Central memory CD8-positive, alpha-beta T cell (primary cell): ENCODE results near the gene SPRTN.

Experiments used
- ATAC-seq: fragments of 150-1000 bp; cut with Tn5 transposase; replicated peaks from 2 replicates; pipeline ENCODE4 v1.10.0; 2022; ENCODE audit warnings: mild to moderate bottlenecking, moderate FRiP score, moderate number of reproducible peaks; ENCODE audit not compliant: poor library complexity, severe bottlenecking; ENCODE audit errors: extremely low read depth
- DNase-seq, 2 donors: peaks; one replicate each; pipeline ENCODE4 v3.0.0; 2021; ENCODE audit warnings: low spot score in 2 of 2
- H3K27ac Mint-ChIP-seq: one replicate; pipeline ENCODE4 v1.8.0; 2022; ENCODE audit warnings: low read depth, mild to moderate bottlenecking, moderate library complexity, mixed read lengths
- H3K27me3 Mint-ChIP-seq: one replicate; pipeline ENCODE4 v1.8.0; 2022; ENCODE audit warnings: mixed read lengths
- H3K36me3 Mint-ChIP-seq: one replicate; pipeline ENCODE4 v1.8.0; 2022; ENCODE audit warnings: mild to moderate bottlenecking, moderate library complexity, mixed read lengths; ENCODE audit not compliant: insufficient read depth
- H3K4me1 Mint-ChIP-seq: one replicate; pipeline ENCODE4 v1.8.0; 2022; ENCODE audit warnings: mixed read lengths
- H3K4me3 Mint-ChIP-seq: one replicate; pipeline ENCODE4 v1.8.0; 2022; ENCODE audit warnings: mild to moderate bottlenecking, moderate library complexity, mixed read lengths
- H3K9me3 Mint-ChIP-seq: one replicate; pipeline ENCODE4 v1.8.0; 2022; ENCODE audit warnings: mixed read lengths

SPRTN gene

DNA sequence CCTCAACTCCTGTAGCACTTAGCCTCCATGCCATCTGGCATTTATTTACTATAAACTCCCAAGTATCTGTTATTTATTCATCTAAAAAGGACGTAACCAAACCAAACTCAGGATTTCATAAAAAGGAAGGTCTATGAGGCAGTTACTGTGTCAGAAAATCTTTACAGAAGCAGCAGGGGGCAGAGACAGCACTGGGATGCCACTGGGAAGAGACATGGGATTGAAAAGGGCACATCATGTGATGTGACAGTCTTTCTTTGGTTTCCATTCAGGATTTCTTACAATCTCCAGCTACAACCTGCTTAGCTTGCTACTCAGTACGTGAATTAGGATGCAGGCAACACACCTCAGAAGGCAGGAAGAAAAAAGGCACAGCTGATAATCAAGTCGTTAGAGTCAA lies 31.2 kb downstream of the SPRTN start:
- Mint-ChIP-seq H3K36me3 (peaks cover 32% of the 10 kb centered on the region), H3K4me3 (no peak overlapping the region), H3K27me3 (no peaks in the 10 kb centered on the region)

DNA sequence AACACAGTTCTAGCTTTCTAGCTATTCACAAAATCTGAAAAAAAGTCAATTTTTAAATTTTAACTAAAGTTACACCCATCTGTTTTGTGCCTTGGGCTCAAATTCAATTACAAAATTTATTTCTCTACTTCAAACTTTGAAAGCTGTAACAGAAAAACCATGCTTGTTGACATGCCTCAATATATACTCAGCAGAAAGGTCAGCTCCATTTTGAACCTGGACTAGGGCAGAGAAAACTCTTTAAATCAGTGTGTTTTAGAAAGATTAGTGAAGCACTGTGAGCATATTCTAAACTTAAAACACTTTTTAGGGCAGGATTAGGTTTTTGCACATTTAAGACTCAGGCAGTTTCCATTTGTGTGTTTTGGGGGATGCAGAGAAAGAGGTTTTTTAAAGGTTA lies 34.4 kb downstream of the SPRTN start:
- Mint-ChIP-seq H3K36me3 (peaks cover 13% of the 10 kb centered on the region), H3K27ac (no peak overlapping the region), H3K9me3 (no peaks in the 10 kb centered on the region), H3K4me1 (peaks cover 17% of the 10 kb centered on the region), H3K4me3 (no peak overlapping the region), H3K27me3 (no peaks in the 10 kb centered on the region)
- no peak for DNase-seq
- no peak for ATAC-seq

More for the DNA sequence above, 31.2 kb downstream of the SPRTN start:
- H3K4me1 Mint-ChIP-seq, result peaks cover 10% of the 10 kb centered on the region
- H3K9me3 Mint-ChIP-seq, result no peaks in the 10 kb centered on the region
- ATAC-seq, result no peak
- no peak overlapping the region for H3K27ac Mint-ChIP-seq
- DNase-seq, result no peak

DNA sequence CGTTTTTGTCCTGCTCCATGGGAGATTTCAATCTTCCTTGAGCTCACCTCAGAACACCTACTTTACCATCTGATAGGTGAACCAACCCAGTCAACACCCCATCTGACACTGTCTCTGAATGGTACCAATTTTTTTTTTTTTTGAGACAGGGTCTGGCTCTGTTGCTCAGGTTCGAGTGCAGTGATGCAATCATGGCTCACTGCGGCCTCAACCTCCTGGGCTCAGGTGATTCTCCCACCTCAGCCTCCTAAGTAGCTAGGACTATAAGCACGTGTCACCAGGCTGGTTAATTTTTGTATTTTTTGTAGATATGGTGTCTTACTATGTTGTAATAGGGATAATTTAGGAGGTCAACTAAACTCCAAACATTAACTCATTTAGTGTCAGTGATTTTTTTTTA lies 36.3 kb downstream of the SPRTN start:
- DNase-seq (no peak), ATAC-seq (no peak)
- Mint-ChIP-seq H3K4me1 (peaks cover 35% of the 10 kb centered on the region), H3K4me3 (no peak overlapping the region), H3K9me3 (no peaks in the 10 kb centered on the region), H3K27ac (no peak overlapping the region), H3K27me3 (no peaks in the 10 kb centered on the region), H3K36me3 (peaks cover 4% of the 10 kb centered on the region)

DNA sequence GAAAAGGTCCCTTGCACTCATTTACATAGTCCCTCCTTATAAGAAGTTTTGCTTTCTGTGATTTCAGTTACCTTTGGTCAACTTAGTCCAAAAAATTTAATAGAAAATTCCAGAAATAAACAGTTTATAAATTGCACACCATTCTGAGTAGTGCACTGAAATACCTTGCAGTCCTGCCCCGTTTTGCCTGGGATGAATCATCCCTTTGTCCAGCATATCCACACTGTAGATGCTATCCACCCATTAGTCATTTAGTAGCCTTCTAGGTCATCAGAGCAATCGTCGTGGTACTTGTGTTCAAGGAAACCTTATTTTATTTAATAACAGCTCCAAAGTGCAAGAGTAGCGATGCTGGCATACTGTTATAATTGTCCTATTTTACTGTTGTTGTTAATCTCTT lies 38.0 kb downstream of the SPRTN start:
- Mint-ChIP-seq H3K9me3 (no peaks in the 10 kb centered on the region), H3K27ac (peak overlapping the region; percentile 64), H3K4me3 (no peak overlapping the region), H3K36me3 (peaks cover 2% of the 10 kb centered on the region), H3K27me3 (no peaks in the 10 kb centered on the region), H3K4me1 (peaks cover 37% of the 10 kb centered on the region)
- ATAC-seq (no peak), DNase-seq (no peak)

DNA sequence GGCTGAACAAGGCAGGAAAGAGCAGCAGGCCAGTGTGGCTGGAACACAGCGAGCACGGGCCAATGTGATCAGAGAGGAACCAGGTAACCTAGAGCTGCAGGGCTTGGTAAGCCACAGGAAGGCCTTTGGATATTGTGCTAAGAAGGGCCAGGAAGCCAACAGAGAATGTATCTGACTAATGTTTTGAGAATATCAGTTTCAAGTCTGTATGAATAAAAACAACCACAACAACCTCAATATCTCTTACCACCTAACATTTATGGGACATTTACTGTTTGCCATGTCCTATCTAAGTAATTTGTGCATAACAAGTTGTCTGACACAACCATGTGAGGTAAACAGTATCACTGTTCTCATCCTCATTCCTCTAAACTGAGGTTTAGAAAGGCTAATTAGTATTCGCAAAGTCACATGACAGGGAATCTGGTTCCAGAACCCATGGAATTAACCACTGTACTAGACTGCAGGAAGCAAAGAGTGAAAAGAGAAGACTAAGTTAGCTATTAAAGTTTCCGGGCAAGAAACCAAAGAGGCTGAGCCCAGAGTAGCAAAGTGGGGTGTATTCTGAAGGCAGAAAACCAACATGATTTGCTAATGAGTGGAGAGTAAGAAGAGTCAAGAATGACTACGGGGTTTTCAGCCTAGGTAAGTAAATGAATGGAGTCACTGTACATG lies 38.9 kb downstream of the SPRTN start:
- no peak overlapping the region for H3K4me3 Mint-ChIP-seq
- H3K36me3 Mint-ChIP-seq, result peaks cover 2% of the 10 kb centered on the region
- H3K4me1 Mint-ChIP-seq, result peaks cover 43% of the 10 kb centered on the region
- peak overlapping the region; percentile 64 for H3K27ac Mint-ChIP-seq
- H3K27me3 Mint-ChIP-seq, result no peaks in the 10 kb centered on the region
- peak; percentile 54 for ATAC-seq
- no peak for DNase-seq
- no peaks in the 10 kb centered on the region for H3K9me3 Mint-ChIP-seq

DNA sequence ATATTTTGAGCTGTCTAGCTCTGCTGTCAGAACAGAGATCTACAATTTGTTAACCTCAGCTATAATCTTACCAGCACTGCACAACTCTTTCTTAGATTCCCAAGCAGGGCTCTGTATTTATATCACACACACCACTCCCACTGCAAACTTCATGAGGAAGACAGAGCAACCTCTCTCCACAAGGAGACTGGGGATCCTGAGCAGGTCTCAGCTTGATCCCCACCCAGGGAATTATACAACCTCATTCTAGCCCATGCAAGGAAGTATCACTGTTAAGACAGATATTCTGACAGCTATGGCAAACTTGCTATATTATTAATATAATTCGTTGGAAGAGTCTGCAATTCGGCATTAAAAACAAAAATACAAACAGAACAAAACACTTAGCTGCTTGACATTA lies 43.6 kb downstream of the SPRTN start:
- DNase-seq, result no peak

DNA sequence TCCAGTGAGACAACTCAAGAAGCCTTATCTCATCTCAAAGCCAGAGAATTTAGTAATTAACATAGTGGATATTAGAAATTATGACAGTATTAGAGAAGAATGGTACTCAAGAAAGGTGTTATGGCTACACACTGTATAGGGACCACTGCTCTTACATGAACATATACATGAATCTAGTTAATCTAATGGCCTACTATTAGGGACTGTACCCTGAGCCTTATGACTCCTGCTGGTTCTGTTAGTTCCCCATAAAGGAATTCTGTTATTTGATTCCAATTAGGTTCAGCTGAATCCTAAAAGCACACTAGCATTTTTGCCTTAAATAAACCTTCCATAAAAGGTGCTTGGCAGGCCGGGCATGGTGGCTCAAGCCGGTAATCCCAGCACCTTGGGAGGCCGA lies 44.3 kb downstream of the SPRTN start:
- Mint-ChIP-seq H3K27ac (no peak overlapping the region), H3K4me3 (no peak overlapping the region), H3K27me3 (no peaks in the 10 kb centered on the region), H3K9me3 (no peaks in the 10 kb centered on the region), H3K4me1 (peaks cover 33% of the 10 kb centered on the region), H3K36me3 (peaks cover 2% of the 10 kb centered on the region)
- ATAC-seq, result no peak
- no peak for DNase-seq

More for the DNA sequence above, 43.6 kb downstream of the SPRTN start:
- Mint-ChIP-seq H3K36me3 (peaks cover 2% of the 10 kb centered on the region), H3K4me3 (no peak overlapping the region), H3K27me3 (no peaks in the 10 kb centered on the region), H3K4me1 (peaks cover 40% of the 10 kb centered on the region), H3K27ac (peak overlapping the region; percentile 40), H3K9me3 (no peaks in the 10 kb centered on the region)
- no peak for ATAC-seq

DNA sequence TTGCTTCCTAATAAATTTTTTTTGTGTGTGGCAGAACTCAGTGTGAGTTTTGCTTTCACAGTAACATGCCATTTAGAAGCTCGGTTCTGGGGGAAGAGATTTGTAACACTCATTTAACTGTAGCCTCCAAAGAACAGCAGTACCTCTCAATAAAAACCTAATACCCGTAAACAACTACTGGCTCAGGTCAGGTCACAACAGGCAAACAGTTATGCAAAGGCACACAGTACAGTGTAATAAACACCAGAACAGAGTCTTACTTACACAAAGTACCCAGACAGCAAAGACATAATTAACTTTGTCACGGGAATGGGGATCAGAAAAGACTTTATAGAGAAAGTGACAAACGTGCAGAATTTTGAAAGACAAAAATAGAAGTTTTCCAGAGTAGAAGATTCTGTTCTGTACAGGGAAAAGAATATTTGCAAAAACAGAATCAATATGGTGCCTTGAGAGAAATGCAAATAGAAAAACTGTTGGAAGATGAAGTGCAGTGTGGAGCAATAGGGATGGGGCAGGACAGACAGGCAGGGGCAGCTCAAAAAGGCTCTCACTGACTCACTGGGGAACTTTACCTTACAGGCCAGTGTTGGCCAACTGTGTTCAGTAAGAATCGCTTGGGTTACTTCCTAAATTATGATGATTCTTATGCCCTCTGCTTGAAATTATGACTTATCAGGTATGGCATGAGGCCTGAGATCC lies 45.2 kb downstream of the SPRTN start:
- H3K4me3 Mint-ChIP-seq, result no peak overlapping the region
- H3K36me3 Mint-ChIP-seq, result peaks cover 2% of the 10 kb centered on the region
- no peaks in the 10 kb centered on the region for H3K9me3 Mint-ChIP-seq
- no peaks in the 10 kb centered on the region for H3K27me3 Mint-ChIP-seq
- ATAC-seq (no peak), DNase-seq (no peak)
- peaks cover 33% of the 10 kb centered on the region for H3K4me1 Mint-ChIP-seq
- no peak overlapping the region for H3K27ac Mint-ChIP-seq

DNA sequence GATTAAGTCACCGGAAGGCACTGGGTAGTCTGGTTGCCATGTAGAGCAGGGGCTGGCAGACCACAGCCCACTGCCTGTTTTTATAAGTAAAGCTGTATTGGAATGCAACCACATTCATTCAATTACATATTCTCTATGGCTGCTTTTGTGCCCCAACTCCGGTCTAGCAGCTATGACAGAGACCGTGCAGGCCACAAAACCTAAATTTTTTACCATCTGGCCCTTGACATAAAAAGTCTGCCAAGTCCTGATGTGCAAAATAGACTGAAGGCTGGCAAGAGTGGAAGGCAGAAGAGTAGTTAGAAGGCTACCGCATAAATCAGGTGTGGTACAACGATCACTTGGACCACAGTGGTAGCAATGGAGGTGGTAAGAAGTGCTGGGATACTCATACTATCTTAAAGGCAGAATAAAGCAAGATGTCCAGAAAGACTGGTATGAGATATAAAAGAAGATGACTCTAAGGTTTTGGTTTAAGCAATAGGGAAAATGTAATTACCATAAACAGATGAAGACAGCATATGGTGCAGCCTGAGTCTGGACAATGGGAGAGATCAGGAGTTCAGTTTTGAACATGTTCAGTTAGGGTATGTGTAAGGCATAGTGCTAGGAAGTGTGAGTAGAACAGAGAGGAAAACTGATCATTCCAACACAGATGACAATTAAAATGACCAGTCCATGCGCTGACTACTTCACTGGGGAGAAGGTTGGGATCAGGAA lies 46.8 kb downstream of the SPRTN start:
- Mint-ChIP-seq H3K4me3 (no peak overlapping the region), H3K27ac (no peak overlapping the region), H3K36me3 (no peaks in the 10 kb centered on the region), H3K9me3 (no peaks in the 10 kb centered on the region), H3K4me1 (peaks cover 24% of the 10 kb centered on the region), H3K27me3 (no peaks in the 10 kb centered on the region)
- ATAC-seq (no peak), DNase-seq (no peak)

DNA sequence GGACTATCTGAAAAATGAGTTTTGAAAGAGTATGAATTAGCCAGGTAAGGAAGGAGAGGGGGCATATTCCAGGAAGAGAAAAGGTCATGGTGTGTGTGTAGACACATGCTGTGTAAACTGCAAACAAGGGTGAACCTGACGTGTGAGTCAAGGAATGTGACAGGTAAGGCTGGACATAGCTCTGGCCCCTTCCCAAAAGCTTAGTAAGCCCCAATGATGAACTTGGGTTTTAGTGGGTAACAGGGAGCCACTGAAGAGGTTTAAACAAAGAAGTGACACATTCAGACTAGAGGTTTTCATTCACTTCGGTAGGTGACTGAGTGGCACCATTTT lies 47.3 kb downstream of the SPRTN start:
- ATAC-seq (no peak), DNase-seq (no peak)
- H3K36me3 Mint-ChIP-seq, result no peaks in the 10 kb centered on the region
- H3K9me3 Mint-ChIP-seq, result no peaks in the 10 kb centered on the region
- no peak overlapping the region for H3K4me3 Mint-ChIP-seq
- H3K27ac Mint-ChIP-seq, result no peak overlapping the region
- H3K27me3 Mint-ChIP-seq, result no peaks in the 10 kb centered on the region
- H3K4me1 Mint-ChIP-seq, result peaks cover 27% of the 10 kb centered on the region

DNA sequence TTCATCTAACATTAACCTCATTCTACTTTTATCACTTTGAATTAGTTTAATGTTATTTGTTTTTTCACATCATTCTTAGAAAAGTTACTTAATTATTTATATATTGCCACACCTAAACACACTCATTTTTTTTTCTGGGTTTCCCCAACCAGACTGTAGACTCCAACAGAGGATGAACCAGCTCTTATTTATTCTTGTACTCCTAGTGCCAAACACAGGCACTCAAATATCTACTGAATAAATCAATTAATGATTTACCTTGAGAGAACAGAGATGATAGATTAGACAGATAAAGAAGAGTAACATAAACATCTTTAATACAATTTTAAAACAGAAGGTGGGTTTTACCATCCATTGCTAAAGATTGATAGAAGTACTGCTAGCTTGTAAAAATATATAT lies 48.4 kb downstream of the SPRTN start:
- Mint-ChIP-seq H3K36me3 (no peaks in the 10 kb centered on the region), H3K9me3 (no peaks in the 10 kb centered on the region), H3K4me1 (peaks cover 34% of the 10 kb centered on the region), H3K4me3 (no peak overlapping the region), H3K27ac (no peak overlapping the region), H3K27me3 (no peaks in the 10 kb centered on the region)
- ATAC-seq, result no peak
- DNase-seq, result no peak

DNA sequence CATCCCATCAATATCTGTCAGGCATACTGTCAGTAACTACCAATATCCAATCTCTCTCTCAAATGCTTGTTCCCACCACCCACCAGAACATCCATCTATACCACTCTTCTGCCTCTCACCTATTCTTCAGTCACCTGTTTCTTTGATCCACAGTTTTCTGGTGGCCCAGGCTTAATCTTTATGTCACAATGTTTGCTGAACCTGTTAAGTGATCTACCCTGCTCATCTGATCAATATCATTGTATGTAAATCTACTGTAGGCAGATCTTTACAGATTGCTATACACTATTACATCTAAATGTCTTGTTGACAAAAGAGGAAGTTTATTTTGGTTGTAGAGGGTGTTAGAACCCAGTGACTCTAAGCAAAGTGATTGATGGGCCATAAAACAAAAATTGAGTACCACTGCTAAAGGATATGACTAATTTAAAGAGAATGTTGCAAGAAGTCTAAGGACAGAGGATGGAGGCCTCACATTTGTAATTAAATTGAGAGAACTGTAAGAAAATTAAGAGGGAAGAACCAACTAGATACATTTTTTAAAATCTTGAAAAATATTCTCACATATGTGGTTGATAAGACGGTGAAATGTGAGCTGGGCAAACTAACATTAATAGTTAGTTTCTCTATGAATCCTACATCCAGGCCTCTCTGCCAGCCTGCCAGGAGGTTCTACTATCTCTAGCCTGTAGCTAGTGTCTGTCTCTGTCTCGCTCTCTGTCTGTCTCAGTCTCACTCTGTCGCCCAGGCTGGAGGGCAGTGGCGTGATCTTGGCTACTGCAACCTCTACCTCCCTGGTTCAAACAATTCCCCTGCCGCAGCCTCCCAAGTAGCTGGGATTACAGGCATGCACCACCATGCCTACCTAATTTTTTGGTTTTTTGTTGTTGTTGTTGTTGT lies 49.9 kb downstream of the SPRTN start:
- Mint-ChIP-seq H3K27ac (no peak overlapping the region), H3K4me3 (no peak overlapping the region), H3K9me3 (no peaks in the 10 kb centered on the region), H3K36me3 (no peaks in the 10 kb centered on the region), H3K27me3 (no peaks in the 10 kb centered on the region), H3K4me1 (peaks cover 34% of the 10 kb centered on the region)
- DNase-seq, result no peak
- no peak for ATAC-seq
